Thoracic aorta (tissue), 2 donors: ENCODE data around the gene PTPRN2. TPM values are rescaled to one million over a fixed set of nuclear protein-coding genes. Genes with fewer than 3 reads are reported as not detected.

Experiments
- ATAC-seq: fragments of 150-250 bp; one replicate; pipeline ENCODE4 v1.8.0; 2017; ENCODE audit warnings: low read depth; ENCODE audit not compliant: insufficient number of reproducible peaks, low FRiP score
- DNase-seq: peaks from one replicate; pipeline ENCODE4 v3.0.0-alpha.2; 2020; ENCODE audit warnings: low spot score
- H3K27ac ChIP-seq, 2 donors: fragments of 200-600 bp; sonication (generic); 1 replicate in 1 of 2; 2 replicates in 1 of 2; pipeline ENCODE4 v1.5.1; 2016; ENCODE audit warnings: mild to moderate bottlenecking in 2 of 2, moderate library complexity in 2 of 2
- H3K27me3 ChIP-seq: fragments of 200-600 bp; sonication (generic); replicated peaks from 2 replicates; pipeline ENCODE4 v1.6.0; 2016; ENCODE audit warnings: mild to moderate bottlenecking; ENCODE audit not compliant: insufficient read depth
- H3K36me3 ChIP-seq: fragments of 200-600 bp; sonication (generic); one replicate; pipeline ENCODE4 v1.5.1; 2016
- H3K4me1 ChIP-seq, 2 donors: fragments of 200-600 bp; sonication (generic); 1 replicate in 1 of 2; 2 replicates in 1 of 2; pipeline versions ENCODE4 v1.5.1 to v1.6.0; 2016; ENCODE audit warnings: low read depth in 2 of 2, mild to moderate bottlenecking in 1 of 2; ENCODE audit not compliant: control insufficient read depth in 1 of 2
- H3K4me3 ChIP-seq: fragments of 200-600 bp; sonication (generic); 2 replicates; pipeline ENCODE4 v1.5.1; 2016; ENCODE audit warnings: mild to moderate bottlenecking
- H3K9me3 ChIP-seq: fragments of 200-600 bp; sonication (generic); 2 replicates; pipeline ENCODE4 v1.5.1; 2016
- total RNA-seq, 2 donors: library from RNA; depleted of rRNA; stranded (reverse); fragments of >200 nt; gene quantifications; one replicate each; pipeline versions ENCODE4 v1.1.0 to v1.2.3, GENCODE V29; 2016
- TF ChIP-seq, protein P1 (sequence below): fragments of 200-600 bp; sonication (generic); IDR thresholded peaks from one replicate; pipeline ENCODE4 v1.5.1; 2019; ENCODE audit warnings: antibody characterized with exemption

The PTPRN2 gene
- total RNA-seq, 2 donors from 2014 or later = 2.2 to 3.1 TPM

DNA sequence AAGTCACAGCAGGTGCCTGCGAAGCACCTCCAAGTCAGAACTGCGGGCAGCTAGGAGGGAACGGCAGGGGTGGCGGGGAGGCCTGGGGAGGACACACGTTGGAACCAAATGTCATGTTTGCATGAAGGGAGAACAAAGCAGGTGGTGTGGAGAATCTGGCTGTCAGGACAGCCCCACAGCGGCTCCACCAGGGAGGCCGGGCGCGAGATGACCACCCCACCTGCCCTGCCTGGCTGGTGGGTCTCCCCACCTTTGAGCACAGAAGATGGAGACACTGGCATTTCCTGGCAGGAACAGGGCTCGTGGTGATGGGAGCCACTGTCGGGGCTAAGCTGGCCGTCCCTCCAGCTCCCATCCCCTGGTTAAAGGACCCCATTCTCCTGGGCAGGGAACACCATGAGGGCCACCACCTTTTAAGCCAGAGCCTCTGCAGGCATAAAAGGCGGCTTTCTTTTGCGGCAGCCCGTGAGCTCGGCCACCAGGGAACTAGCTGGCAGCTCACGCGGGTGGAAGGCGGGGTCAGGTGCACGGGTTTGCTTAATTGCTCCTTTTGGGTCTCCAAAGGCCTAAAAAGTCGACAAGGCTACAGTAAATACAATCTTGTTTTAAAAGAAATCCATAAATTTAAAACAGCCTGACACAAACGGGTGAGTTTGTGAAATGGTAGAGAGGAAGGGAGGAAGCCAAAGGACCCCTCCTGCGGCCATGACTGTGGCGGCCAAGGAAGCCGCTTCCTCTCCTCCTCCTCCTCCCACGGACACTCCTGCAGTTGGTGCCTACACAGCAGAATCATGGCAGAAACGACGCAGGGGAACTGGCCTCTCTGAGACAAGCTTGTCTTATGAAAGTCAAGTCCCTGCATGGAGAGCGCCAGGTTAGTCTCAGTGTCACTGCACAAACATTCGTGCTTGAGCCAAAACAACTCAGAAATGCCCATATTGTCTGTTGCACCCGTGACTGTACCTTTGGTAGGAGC is 1037.0 kb downstream of the PTPRN2 start:
- DNase-seq (no peak), ATAC-seq (no peak)
- no peaks in the 10 kb centered on the region for H3K9me3 ChIP-seq
- H3K4me1 ChIP-seq = no peaks in the 10 kb centered on the region
- H3K4me3 ChIP-seq = no peak overlapping the region
- TF ChIP-seq, protein P1, sequence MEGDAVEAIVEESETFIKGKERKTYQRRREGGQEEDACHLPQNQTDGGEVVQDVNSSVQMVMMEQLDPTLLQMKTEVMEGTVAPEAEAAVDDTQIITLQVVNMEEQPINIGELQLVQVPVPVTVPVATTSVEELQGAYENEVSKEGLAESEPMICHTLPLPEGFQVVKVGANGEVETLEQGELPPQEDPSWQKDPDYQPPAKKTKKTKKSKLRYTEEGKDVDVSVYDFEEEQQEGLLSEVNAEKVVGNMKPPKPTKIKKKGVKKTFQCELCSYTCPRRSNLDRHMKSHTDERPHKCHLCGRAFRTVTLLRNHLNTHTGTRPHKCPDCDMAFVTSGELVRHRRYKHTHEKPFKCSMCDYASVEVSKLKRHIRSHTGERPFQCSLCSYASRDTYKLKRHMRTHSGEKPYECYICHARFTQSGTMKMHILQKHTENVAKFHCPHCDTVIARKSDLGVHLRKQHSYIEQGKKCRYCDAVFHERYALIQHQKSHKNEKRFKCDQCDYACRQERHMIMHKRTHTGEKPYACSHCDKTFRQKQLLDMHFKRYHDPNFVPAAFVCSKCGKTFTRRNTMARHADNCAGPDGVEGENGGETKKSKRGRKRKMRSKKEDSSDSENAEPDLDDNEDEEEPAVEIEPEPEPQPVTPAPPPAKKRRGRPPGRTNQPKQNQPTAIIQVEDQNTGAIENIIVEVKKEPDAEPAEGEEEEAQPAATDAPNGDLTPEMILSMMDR = no peak
- H3K36me3 ChIP-seq = no peaks in the 10 kb centered on the region
- no peak overlapping the region for H3K27ac ChIP-seq
- H3K27me3 ChIP-seq = no peaks in the 10 kb centered on the region

DNA sequence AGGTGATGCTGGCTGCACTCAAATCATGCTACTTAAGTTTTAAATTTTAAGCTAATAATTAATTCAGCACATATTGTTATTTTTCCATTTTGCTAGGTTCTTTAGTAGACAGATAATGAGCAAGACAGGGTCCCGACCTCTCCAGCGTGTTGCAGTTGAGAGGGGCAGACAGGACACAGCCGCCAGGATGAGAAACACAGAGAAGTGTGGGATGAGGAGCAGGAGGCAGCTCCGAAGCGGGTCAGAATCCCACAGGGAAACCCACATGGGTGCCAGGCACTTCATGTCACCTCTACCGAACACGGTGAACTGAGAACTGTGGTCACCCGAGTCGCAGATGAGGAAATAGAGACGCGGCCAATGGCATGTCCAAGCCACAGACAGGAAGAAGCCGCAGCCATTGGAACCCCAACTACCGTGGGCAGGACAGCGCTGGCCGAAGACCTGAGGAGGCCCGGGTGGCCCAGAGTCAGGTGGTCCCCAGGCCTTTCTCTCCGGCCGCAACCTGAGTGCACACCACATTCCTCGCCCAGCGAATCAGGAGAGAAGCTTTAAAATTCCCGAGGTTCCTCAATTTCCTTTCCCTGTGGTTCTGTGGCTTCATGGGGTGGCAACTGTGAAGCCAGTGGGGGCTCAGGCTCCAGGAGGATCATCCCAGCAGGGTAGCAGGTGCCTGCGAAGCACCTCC is 1037.9 kb downstream of the PTPRN2 start:
- Histone ChIP-seq H3K4me3 (no peak overlapping the region), H3K9me3 (no peaks in the 10 kb centered on the region), H3K4me1 (no peaks in the 10 kb centered on the region), H3K27me3 (no peaks in the 10 kb centered on the region), H3K36me3 (no peaks in the 10 kb centered on the region), H3K27ac (no peak overlapping the region)
- no peak for DNase-seq
- ATAC-seq = no peak
- TF ChIP-seq, protein P1 = no peak

DNA sequence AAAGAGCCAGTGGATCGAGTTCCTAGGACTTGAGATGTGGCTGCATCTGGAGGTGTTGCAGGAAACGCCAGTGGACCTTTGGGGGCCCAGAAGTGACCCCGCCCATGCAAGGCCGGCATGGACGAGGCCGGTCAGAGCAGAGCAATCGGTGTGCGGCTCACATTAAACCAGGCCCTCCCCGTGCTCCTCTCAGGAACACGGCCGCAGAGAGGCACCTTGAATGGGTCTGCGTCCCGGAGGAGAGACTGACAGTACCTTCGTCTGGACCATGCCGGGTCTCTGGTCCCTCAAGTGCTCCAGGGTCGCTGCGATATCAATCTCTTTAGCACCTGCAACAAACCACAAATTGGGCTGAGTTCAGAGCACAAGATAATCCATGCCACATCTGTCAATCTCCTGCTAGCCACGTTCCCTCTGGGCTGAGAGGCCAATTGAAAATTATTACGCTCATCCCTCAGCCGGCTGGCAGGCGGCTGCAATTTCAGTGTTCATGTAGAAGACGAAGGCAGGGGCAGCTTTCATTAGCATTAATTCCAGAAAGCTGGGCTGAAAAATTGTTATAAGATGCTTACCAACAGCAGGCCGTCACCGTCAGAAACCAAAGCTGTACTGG is 1038.8 kb downstream of the PTPRN2 start:
- no peaks in the 10 kb centered on the region for H3K4me1 ChIP-seq
- no peak for DNase-seq
- H3K36me3 ChIP-seq = no peaks in the 10 kb centered on the region
- ATAC-seq = no peak
- no peaks in the 10 kb centered on the region for H3K9me3 ChIP-seq
- no peak overlapping the region for H3K27ac ChIP-seq
- no peaks in the 10 kb centered on the region for H3K27me3 ChIP-seq
- H3K4me3 ChIP-seq = no peak overlapping the region
- TF ChIP-seq, protein P1 = no peak

DNA sequence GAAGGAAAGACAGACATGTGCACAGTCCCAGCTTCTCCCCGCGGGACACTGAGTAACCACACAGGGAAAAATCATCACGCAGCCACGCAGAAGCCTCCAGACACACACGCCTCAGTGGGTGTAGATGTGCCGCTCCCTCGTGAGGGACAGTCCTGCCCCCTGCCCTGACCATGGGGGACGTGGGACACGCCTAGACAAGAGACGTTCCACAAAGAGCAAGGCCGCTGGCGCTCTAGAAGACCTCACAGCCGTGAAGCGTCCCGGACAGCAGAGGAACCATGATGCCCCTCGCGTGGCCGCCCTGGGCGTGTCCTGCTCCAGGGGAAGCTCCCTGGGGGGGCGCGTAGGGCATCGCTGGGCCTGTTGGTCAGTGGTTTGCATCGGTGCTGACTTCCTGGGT is 1040.0 kb downstream of the PTPRN2 start:
- no peak for ATAC-seq

More for the DNA sequence above, 1040.0 kb downstream of the PTPRN2 start:
- Histone ChIP-seq H3K27me3 (no peaks in the 10 kb centered on the region), H3K9me3 (no peaks in the 10 kb centered on the region), H3K4me1 (no peaks in the 10 kb centered on the region), H3K4me3 (no peak overlapping the region), H3K27ac (no peak overlapping the region), H3K36me3 (no peaks in the 10 kb centered on the region)
- TF ChIP-seq, protein P1 = no peak
- DNase-seq = no peak
